Stimulated activated CD8-positive, alpha-beta memory T cell treated with anti-CD3 and anti-CD28 coated beads, Interleukin-7, amount 100 ng/mL, for 48 hours (primary cell): ENCODE results near the gene MEX3A.
A peak's percentile ranks its signal among the peaks of the same experiment; 100 is the strongest.
"Not testable (repeated sequence)": the region's sequence is repeated elsewhere in the genome, so short reads cannot be mapped to it uniquely, and the experiment has no call there.

Source experiments
- DNase-seq, 2 donors: peaks; one replicate each; pipeline ENCODE4 v3.0.0-alpha.2; 2020; ENCODE audit warnings: low read depth in 1 of 2; ENCODE audit errors: extremely low read depth in 1 of 2

The MEX3A gene

GRCh38 chr1:156118177-156118868, 36.1 kb upstream of the MEX3A start:
- no peak for DNase-seq

GRCh38 chr1:156117414-156118176, 35.3 kb upstream of the MEX3A start:
- DNase-seq, result no peak

GRCh38 chr1:156116731-156117130, 34.5 kb upstream of the MEX3A start:
- DNase-seq, result not testable (repeated sequence)

- DNase-seq, result no peak
Measured at GRCh38 chr1:156115514-156116374, 33.5 kb upstream of the MEX3A start.

DNA sequence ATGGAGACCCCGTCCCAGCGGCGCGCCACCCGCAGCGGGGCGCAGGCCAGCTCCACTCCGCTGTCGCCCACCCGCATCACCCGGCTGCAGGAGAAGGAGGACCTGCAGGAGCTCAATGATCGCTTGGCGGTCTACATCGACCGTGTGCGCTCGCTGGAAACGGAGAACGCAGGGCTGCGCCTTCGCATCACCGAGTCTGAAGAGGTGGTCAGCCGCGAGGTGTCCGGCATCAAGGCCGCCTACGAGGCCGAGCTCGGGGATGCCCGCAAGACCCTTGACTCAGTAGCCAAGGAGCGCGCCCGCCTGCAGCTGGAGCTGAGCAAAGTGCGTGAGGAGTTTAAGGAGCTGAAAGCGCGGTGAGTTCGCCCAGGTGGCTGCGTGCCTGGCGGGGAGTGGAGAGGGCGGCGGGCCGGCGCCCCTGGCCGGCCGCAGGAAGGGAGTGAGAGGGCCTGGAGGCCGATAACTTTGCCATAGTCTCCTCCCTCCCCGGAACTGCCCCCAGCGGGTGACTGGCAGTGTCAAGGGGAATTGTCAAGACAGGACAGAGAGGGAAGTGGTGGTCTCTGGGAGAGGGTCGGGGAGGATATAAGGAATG, 32.8 kb upstream of the MEX3A start:
- DNase-seq, result no peak

DNA sequence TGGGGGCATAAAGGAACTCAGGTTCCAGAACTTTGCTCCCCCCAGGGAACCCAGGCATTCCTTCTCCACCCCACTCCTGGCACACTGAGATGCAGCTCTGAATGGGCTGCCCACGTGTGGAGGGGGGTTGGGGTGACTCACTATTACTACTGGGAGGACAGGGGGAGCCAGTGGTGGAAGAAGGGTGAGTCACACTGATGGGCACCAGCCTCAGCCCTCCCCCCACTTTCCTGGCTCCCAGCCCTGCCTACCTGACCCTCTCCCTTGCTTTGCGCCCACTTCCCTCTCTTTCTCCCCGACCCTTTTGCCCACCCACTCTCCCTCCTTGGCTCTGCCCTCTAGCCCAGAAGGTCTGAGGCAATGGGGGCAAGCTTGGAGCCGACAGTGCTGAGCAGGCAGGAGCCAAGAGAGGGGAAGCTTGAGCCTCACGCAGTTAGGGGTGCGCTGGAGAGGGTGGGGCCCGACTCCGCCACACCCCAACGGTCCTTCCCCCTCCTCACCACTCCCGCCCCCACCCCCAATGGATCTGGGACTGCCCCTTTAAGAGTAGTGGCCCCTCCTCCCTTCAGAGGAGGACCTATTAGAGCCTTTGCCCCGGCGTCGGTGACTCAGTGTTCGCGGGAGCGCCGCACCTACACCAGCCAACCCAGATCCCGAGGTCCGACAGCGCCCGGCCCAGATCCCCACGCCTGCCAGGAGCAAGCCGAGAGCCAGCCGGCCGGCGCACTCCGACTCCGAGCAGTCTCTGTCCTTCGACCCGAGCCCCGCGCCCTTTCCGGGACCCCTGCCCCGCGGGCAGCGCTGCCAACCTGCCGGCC, 32.0 kb upstream of the MEX3A start, which contains the start of gene LMNA:
Gene LMNA, plus strand, starts transcription at position 611 of the 818 bp plus-strand sequence. CDS start 208 bp downstream, outside the sequence.
- DNase-seq, result peak; percentile 64 to 81

GRCh38 chr1:156113282-156113950, 31.2 kb upstream of the MEX3A start:
- no peak for DNase-seq

GRCh38 chr1:156112276-156113137, 30.2 kb upstream of the MEX3A start:
- no peak for DNase-seq

- no peak for DNase-seq
Measured at GRCh38 chr1:156111355-156111962, 29.2 kb upstream of the MEX3A start.

DNA sequence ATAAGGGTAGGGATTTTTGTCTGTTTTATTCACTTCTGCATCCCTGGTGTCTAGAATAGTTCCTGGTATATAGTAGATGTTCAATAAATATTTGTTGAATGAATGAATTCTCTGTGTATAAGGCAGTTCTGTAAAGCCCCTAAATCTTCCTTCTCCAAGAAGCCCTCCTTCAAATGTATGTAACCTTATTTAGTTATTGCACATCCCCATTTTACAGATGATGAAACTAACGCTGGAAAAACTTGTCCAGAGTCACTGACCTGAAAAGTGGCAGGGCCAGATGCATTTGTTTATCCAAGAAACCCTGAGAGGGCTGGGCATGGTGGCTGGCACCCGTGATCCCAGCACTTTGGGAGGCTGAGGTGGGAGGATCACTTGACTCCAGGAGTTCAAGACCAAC, 28.0 kb upstream of the MEX3A start:
- no peak for DNase-seq

DNA sequence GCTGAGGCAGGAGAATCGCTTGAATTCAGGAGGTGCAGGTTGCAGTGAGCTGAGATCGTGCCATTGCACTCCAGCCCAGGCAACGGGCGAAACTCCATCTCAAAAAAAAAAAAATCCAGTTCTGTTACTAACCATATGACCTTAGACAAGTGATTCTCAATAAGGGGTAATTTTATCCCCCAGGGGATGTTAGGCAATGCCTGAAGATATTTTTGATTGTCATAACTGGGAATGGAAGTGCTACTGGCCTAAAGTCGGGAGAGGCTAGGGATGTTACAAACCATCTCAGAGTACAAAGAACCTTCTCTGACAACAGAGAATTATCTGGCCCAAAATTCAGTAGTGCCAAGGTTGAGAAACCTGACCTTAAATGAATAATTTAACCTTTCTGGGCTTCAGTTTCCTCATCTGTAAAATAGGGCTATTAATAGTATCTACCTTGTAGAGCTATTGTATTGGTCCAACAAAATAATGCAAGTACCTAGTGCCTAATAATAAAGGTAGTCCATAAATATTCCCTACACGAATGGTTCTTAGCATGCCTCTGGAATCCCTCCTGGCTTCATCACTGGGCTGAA, 26.5 kb upstream of the MEX3A start:
- DNase-seq, result no peak

GRCh38 chr1:156108057-156108456, 25.8 kb upstream of the MEX3A start:
- no peak for DNase-seq

GRCh38 chr1:156106624-156107488, 24.6 kb upstream of the MEX3A start:
- DNase-seq, result no peak

DNA sequence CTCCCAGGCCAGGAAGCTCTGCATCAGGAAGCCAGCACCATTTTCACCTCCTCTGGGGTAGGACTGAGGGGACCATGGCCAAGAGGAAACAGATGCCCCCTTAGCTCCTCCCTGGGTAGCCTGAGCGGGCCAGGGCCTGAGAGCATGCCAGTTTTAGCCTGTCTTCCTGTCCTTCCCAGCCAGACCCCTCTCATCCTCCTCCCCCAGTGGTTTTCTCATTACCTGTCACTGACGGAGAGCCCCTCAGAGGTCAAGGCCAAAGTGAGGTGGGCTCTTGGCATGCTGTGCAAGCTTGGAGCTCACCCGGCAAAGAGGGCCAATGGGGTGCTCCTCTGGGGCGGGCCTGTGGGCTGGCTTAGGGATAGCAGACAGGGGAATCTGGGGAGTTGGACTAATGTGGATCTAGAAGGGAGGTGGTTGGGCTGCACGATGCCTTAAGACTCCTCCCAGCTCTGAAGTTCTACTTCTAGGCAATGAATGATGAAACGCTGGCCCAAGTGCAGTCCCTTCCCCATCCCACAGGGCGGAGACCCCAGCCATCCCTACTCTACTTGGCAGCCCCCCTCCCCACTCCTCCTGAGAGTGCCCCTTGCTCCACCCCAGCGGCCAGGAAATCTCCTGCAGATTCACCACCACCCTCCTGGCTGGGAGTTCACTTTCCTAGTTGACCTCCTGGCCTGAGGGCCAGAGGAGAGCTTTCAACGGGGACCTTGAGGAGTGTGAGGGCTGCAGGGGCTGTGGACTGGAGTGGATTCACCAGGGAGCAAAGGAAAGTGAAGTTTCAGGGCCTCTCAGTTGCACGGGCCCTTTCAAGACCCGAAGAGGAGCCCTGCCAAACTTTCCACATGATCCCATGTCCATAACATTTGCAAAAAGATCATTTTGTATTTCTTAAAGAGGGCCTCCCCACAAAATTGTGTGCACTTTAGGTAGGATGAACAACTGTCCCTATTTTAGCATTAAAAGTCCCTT, 22.9 kb upstream of the MEX3A start:
- no peak for DNase-seq

DNA sequence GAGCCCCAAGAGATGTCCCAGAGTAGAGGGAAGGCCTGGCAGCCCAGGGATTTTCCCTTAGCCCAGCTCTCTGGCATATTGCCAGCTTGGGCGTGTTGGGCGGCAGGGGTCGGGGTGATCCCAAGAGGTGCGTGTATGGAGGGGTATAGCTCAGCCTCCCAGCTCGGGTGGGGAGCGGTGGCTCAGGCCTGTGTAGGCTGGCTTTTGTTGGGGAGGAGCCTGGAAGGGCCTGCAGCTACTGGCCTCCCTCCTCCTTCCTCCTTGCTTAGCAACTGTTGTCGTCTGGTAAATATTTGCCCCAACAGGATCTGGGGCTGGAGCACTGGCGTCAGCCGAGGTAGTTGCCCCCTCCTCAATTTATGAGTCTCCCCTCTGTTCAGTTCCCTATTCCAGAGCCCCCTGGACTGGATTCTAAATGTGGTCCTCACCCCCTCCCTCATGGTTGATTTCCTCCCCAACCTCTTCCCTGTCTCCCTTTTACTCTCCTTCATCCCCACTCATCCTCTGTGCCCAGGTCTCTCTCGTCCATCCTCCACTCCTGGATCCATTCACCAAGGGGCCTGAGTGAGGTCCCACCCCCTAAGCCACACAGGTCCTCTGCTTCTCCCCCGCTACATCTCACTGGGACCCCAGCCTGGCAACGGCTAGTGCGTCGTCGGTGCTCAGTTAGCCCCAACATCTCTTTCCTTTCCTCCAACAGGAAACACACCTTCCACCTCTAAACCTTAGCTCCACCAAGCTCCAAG, 22.0 kb upstream of the MEX3A start:
- DNase-seq, result no peak
